Stimulated activated memory B cell treated with anti-CD40 and anti-IgM and Interleukin-4, amounts not matched to agents 10 μg/mL and 1 μg/mL and 100 μg/mL, for 72 hours (primary cell): ENCODE measurements around the gene SLC2A6.
"Not testable (repeated sequence)": the region's sequence is repeated elsewhere in the genome, so short reads cannot be mapped to it uniquely, and the experiment has no call there.

Experiments
- ATAC-seq: fragments of 150-1000 bp; cut with Tn5 transposase; 2 replicates; pipeline ENCODE4 v1.10.0; 2021
- H3K27ac Mint-ChIP-seq: one replicate; pipeline ENCODE4 v1.8.0; 2022; ENCODE audit warnings: mild to moderate bottlenecking, mixed read lengths
- H3K27me3 Mint-ChIP-seq: one replicate; pipeline ENCODE4 v1.8.0; 2022; ENCODE audit warnings: mixed read lengths
- H3K36me3 Mint-ChIP-seq: one replicate; pipeline ENCODE4 v1.8.0; 2022; ENCODE audit warnings: mixed read lengths
- H3K4me1 Mint-ChIP-seq: one replicate; pipeline ENCODE4 v1.8.0; 2022; ENCODE audit warnings: mixed read lengths
- H3K4me3 Mint-ChIP-seq: one replicate; pipeline ENCODE4 v1.8.0; 2022; ENCODE audit warnings: mild to moderate bottlenecking, moderate library complexity, mixed read lengths
- H3K9me3 Mint-ChIP-seq: one replicate; pipeline ENCODE4 v1.8.0; 2022; ENCODE audit warnings: mixed read lengths

Gene SLC2A6

GRCh38 chr9:133456409-133456808 lies 22.5 kb downstream of the SLC2A6 start:
- peaks cover 27% of the 10 kb centered on the region for H3K27me3 Mint-ChIP-seq
- no peaks in the 10 kb centered on the region for H3K9me3 Mint-ChIP-seq
- H3K4me3 Mint-ChIP-seq, result no peak overlapping the region
- ATAC-seq, result no peak
- H3K4me1 Mint-ChIP-seq, result peaks cover 16% of the 10 kb centered on the region
- H3K36me3 Mint-ChIP-seq, result no peaks in the 10 kb centered on the region
- no peak overlapping the region for H3K27ac Mint-ChIP-seq

GRCh38 chr9:133455936-133456335 lies 23.0 kb downstream of the SLC2A6 start:
- H3K4me1 Mint-ChIP-seq, result peaks cover 12% of the 10 kb centered on the region
- no peak overlapping the region for H3K27ac Mint-ChIP-seq
- no peak overlapping the region for H3K4me3 Mint-ChIP-seq
- H3K9me3 Mint-ChIP-seq, result no peaks in the 10 kb centered on the region
- no peak for ATAC-seq
- no peaks in the 10 kb centered on the region for H3K36me3 Mint-ChIP-seq
- peaks cover 27% of the 10 kb centered on the region for H3K27me3 Mint-ChIP-seq

- no peak overlapping the region for H3K27ac Mint-ChIP-seq
- peaks cover 6% of the 10 kb centered on the region for H3K4me1 Mint-ChIP-seq
- H3K27me3 Mint-ChIP-seq, result peaks cover 27% of the 10 kb centered on the region
Measured at GRCh38 chr9:133454943-133455673, 23.8 kb downstream of the SLC2A6 start.

GRCh38 chr9:133454325-133454724 lies 24.6 kb downstream of the SLC2A6 start:
- no peaks in the 10 kb centered on the region for H3K9me3 Mint-ChIP-seq
- peaks cover 6% of the 10 kb centered on the region for H3K4me1 Mint-ChIP-seq
- ATAC-seq, result no peak
- H3K27ac Mint-ChIP-seq, result no peak overlapping the region
- no peaks in the 10 kb centered on the region for H3K36me3 Mint-ChIP-seq
- H3K27me3 Mint-ChIP-seq, result peaks cover 27% of the 10 kb centered on the region
- H3K4me3 Mint-ChIP-seq, result no peak overlapping the region

More at GRCh38 chr9:133454943-133455673, 23.8 kb downstream of the SLC2A6 start:
- Mint-ChIP-seq H3K9me3 (no peaks in the 10 kb centered on the region), H3K36me3 (no peaks in the 10 kb centered on the region), H3K4me3 (no peak overlapping the region)
- no peak for ATAC-seq

GRCh38 chr9:133453651-133454050 lies 25.2 kb downstream of the SLC2A6 start:
- H3K27ac Mint-ChIP-seq, result no peak overlapping the region
- no peak overlapping the region for H3K4me3 Mint-ChIP-seq
- no peaks in the 10 kb centered on the region for H3K36me3 Mint-ChIP-seq
- ATAC-seq, result no peak
- H3K4me1 Mint-ChIP-seq, result peaks cover 6% of the 10 kb centered on the region
- peaks cover 27% of the 10 kb centered on the region for H3K27me3 Mint-ChIP-seq
- no peaks in the 10 kb centered on the region for H3K9me3 Mint-ChIP-seq

- Mint-ChIP-seq H3K9me3 (no peaks in the 10 kb centered on the region), H3K27me3 (peaks cover 27% of the 10 kb centered on the region), H3K36me3 (no peaks in the 10 kb centered on the region), H3K27ac (no peak overlapping the region), H3K4me1 (peaks cover 6% of the 10 kb centered on the region), H3K4me3 (no peak overlapping the region)
- no peak for ATAC-seq
Measured at GRCh38 chr9:133452562-133452961, 26.3 kb downstream of the SLC2A6 start.

- H3K27ac Mint-ChIP-seq, H3K9me3 Mint-ChIP-seq, H3K4me1 Mint-ChIP-seq, ATAC-seq, H3K36me3 Mint-ChIP-seq, H3K4me3 Mint-ChIP-seq: not testable (repeated sequence)
- H3K27me3 Mint-ChIP-seq, result peaks cover 27% of the 10 kb centered on the region
Measured at GRCh38 chr9:133451865-133452264, 27.0 kb downstream of the SLC2A6 start.

- Mint-ChIP-seq H3K27ac (no peak overlapping the region), H3K4me3 (no peak overlapping the region), H3K9me3 (no peaks in the 10 kb centered on the region), H3K36me3 (no peaks in the 10 kb centered on the region), H3K4me1 (peaks cover 6% of the 10 kb centered on the region), H3K27me3 (peaks cover 9% of the 10 kb centered on the region)
- ATAC-seq, result no peak
Measured at GRCh38 chr9:133449760-133450159, 29.1 kb downstream of the SLC2A6 start.

GRCh38 chr9:133448487-133448972 lies 30.4 kb downstream of the SLC2A6 start:
- H3K27ac Mint-ChIP-seq, result no peak overlapping the region
- no peaks in the 10 kb centered on the region for H3K27me3 Mint-ChIP-seq
- H3K9me3 Mint-ChIP-seq, result no peaks in the 10 kb centered on the region
- H3K4me1 Mint-ChIP-seq, result peaks cover 6% of the 10 kb centered on the region
- no peaks in the 10 kb centered on the region for H3K36me3 Mint-ChIP-seq
- no peak for ATAC-seq
- no peak overlapping the region for H3K4me3 Mint-ChIP-seq

GRCh38 chr9:133445293-133445969 lies 33.5 kb downstream of the SLC2A6 start:
- H3K27ac Mint-ChIP-seq, result no peak overlapping the region
- H3K27me3 Mint-ChIP-seq, result no peaks in the 10 kb centered on the region
- no peaks in the 10 kb centered on the region for H3K36me3 Mint-ChIP-seq
- no peak for ATAC-seq
- peaks cover 19% of the 10 kb centered on the region for H3K4me1 Mint-ChIP-seq
- H3K9me3 Mint-ChIP-seq, result no peaks in the 10 kb centered on the region
- no peak overlapping the region for H3K4me3 Mint-ChIP-seq

- no peaks in the 10 kb centered on the region for H3K9me3 Mint-ChIP-seq
- ATAC-seq, result no peak
- H3K36me3 Mint-ChIP-seq, result no peaks in the 10 kb centered on the region
- no peak overlapping the region for H3K27ac Mint-ChIP-seq
- no peak overlapping the region for H3K4me3 Mint-ChIP-seq
- peaks cover 32% of the 10 kb centered on the region for H3K4me1 Mint-ChIP-seq
- no peaks in the 10 kb centered on the region for H3K27me3 Mint-ChIP-seq
Measured at GRCh38 chr9:133443982-133444381, 34.9 kb downstream of the SLC2A6 start.

GRCh38 chr9:133443248-133443647 lies 35.7 kb downstream of the SLC2A6 start:
- peaks cover 35% of the 10 kb centered on the region for H3K4me1 Mint-ChIP-seq
- H3K36me3 Mint-ChIP-seq, result no peaks in the 10 kb centered on the region
- no peaks in the 10 kb centered on the region for H3K9me3 Mint-ChIP-seq
- no peak overlapping the region for H3K4me3 Mint-ChIP-seq
- ATAC-seq, result no peak
- H3K27ac Mint-ChIP-seq, result no peak overlapping the region
- H3K27me3 Mint-ChIP-seq, result no peaks in the 10 kb centered on the region

GRCh38 chr9:133441571-133441970 lies 37.3 kb downstream of the SLC2A6 start:
- Mint-ChIP-seq H3K9me3 (no peaks in the 10 kb centered on the region), H3K27ac (peak overlapping the region; percentile 77), H3K4me3 (peak overlapping the region; percentile 7), H3K36me3 (no peaks in the 10 kb centered on the region), H3K4me1 (peaks cover 42% of the 10 kb centered on the region), H3K27me3 (no peaks in the 10 kb centered on the region)
- no peak for ATAC-seq

GRCh38 chr9:133440874-133441273 lies 38.0 kb downstream of the SLC2A6 start:
- Mint-ChIP-seq H3K36me3 (no peaks in the 10 kb centered on the region), H3K27ac (peak overlapping the region; percentile 77), H3K27me3 (no peaks in the 10 kb centered on the region), H3K4me1 (peaks cover 42% of the 10 kb centered on the region), H3K9me3 (no peaks in the 10 kb centered on the region), H3K4me3 (no peak overlapping the region)
- peak; percentile 86 for ATAC-seq

- Mint-ChIP-seq H3K4me1 (peaks cover 42% of the 10 kb centered on the region), H3K27me3 (no peaks in the 10 kb centered on the region), H3K27ac (peak overlapping the region; percentile 77), H3K9me3 (no peaks in the 10 kb centered on the region), H3K36me3 (no peaks in the 10 kb centered on the region), H3K4me3 (no peak overlapping the region)
- ATAC-seq, result no peak
Measured at GRCh38 chr9:133439337-133439736, 39.6 kb downstream of the SLC2A6 start.
